Prostate gland (tissue), 2 donors: ENCODE data around the gene CNNM1. TPM values are rescaled to one million over a fixed set of nuclear protein-coding genes. Genes with fewer than 3 reads are reported as not detected.

Experiments
- DNase-seq: peaks from one replicate; pipeline ENCODE4 v3.0.0-alpha.2; 2019; ENCODE audit warnings: low spot score
- H3K27ac ChIP-seq, 2 donors: fragments of 200-600 bp; sonication (generic); 2 replicates each; pipeline ENCODE4 v1.5.1; 2017 to 2019
- H3K27me3 ChIP-seq: fragments of 200-600 bp; sonication (generic); replicated peaks from 2 replicates; pipeline ENCODE4 v1.5.1; 2019; ENCODE audit not compliant: insufficient read depth
- H3K36me3 ChIP-seq, 2 donors: fragments of 200-600 bp; sonication (generic); 1 replicate in 1 of 2; 2 replicates in 1 of 2; pipeline versions ENCODE4 v1.5.1 to v1.8.1; 2017 to 2019
- H3K4me1 ChIP-seq: fragments of 200-600 bp; sonication (generic); replicated peaks from 2 replicates; pipeline ENCODE4 v1.5.1; 2019
- H3K4me3 ChIP-seq, 2 donors: fragments of 200-600 bp; sonication (generic); 2 replicates each; pipeline ENCODE4 v1.5.1; 2017 to 2019
- H3K9me3 ChIP-seq: fragments of 200-600 bp; sonication (generic); 2 replicates; pipeline ENCODE4 v1.5.1; 2017
- POLR2A ChIP-seq: fragments of 450-650 bp; IDR thresholded peaks from one replicate; pipeline ENCODE4 v1.6.1; 2016; ENCODE audit warnings: antibody characterized with exemption, mild to moderate bottlenecking
- POLR2AphosphoS5 ChIP-seq: sonication (generic); formaldehyde crosslinking; IDR thresholded peaks from one replicate; pipeline ENCODE4 v1.6.1; 2017; ENCODE audit warnings: antibody characterized with exemption
- WGBS: methylation state at CpG from one replicate; pipeline ENCODE4 v1.1.5; 2018; 5-methylcytosine and 5-hydroxymethylcytosine counted together
- intact Hi-C: fragments of 100-400 bp; cut with DNase I; formaldehyde crosslinking; loops from one replicate; pipeline ENCODE4 v1.14.2; 2022
- total RNA-seq, 2 donors: library from RNA; depleted of rRNA; stranded (reverse); fragments of >200 nt; gene quantifications; one replicate each; pipeline ENCODE4 v1.1.0, GENCODE V29; 2016
- TF ChIP-seq, protein P1 (sequence below), 4 experiments: fragments of 200-600 bp in 2 of 4; fragments of 450-650 bp in 2 of 4; sonication (generic) in 2 of 4; IDR thresholded peaks; 1 replicate in 3 of 4; 2 replicates in 1 of 4; pipeline ENCODE4 v1.5.1; 2016 to 2019; ENCODE audit warnings: antibody characterized with exemption in 4 of 4, mild to moderate bottlenecking in 2 of 4, moderate library complexity in 2 of 4

The CNNM1 gene
- total RNA-seq, 2 donors from 2014 or later, result 4.2 to 36.1 TPM

DNA sequence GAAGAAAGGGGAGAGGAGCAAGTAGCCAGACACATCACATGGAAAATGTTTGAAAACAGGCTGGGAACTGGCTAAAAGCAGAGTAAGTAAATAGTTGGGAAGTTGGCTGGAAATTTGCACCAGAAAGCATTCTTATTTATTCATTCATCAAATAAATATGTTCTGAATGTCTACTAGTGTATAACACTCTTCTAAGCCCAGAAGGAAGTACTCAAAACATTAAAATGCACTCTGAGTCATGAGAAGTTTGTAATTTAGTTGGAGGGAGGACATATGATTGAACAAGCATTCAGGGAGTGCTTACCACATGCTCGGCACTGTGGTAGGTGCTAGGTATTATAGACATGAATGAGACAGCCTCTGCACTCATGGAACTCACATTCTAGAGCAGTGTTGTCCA, 37.0 kb upstream of the CNNM1 start:
- WGBS, result 38% methylated on average over 1 of the region's 1 CpG
- Histone ChIP-seq H3K4me3 (no peak overlapping the region), H3K4me1 (no peaks in the 10 kb centered on the region), H3K27ac (peak overlapping the region in 1 of 2 donors; percentile 21), H3K36me3 (no peaks in the 10 kb centered on the region), H3K9me3 (no peaks in the 10 kb centered on the region), H3K27me3 (no peaks in the 10 kb centered on the region)
- no peak for TF ChIP-seq POLR2AphosphoS5
- no peak for TF ChIP-seq POLR2A
- TF ChIP-seq, protein P1, sequence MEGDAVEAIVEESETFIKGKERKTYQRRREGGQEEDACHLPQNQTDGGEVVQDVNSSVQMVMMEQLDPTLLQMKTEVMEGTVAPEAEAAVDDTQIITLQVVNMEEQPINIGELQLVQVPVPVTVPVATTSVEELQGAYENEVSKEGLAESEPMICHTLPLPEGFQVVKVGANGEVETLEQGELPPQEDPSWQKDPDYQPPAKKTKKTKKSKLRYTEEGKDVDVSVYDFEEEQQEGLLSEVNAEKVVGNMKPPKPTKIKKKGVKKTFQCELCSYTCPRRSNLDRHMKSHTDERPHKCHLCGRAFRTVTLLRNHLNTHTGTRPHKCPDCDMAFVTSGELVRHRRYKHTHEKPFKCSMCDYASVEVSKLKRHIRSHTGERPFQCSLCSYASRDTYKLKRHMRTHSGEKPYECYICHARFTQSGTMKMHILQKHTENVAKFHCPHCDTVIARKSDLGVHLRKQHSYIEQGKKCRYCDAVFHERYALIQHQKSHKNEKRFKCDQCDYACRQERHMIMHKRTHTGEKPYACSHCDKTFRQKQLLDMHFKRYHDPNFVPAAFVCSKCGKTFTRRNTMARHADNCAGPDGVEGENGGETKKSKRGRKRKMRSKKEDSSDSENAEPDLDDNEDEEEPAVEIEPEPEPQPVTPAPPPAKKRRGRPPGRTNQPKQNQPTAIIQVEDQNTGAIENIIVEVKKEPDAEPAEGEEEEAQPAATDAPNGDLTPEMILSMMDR (IDR thresholded peaks at IDR 0.05), result no peak
- DNase-seq, result no peak
- intact Hi-C loops, result no loop called here

DNA sequence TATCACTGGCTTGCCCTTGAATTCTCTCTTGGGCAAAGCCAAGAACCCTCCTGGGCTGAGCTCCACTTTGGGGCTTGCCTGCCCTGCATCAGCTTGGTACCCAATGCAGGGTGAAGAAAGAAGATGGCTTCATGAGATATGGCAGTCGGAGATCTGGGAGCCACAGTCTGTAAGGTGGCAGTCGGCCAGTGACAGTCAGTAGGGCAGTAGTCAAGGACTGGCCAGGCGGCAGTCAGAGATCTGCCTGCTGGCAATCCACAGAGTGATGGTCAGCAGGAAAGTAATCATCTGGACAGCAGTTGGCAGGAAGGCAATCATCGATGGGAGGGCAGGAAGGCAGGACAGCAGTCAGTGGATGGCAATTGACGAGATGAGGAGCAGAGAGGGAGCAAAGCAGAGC, 32.6 kb upstream of the CNNM1 start:
- H3K36me3 ChIP-seq, result no peaks in the 10 kb centered on the region
- H3K9me3 ChIP-seq, result no peaks in the 10 kb centered on the region
- no peak for DNase-seq
- no peaks in the 10 kb centered on the region for H3K27me3 ChIP-seq
- H3K4me1 ChIP-seq, result no peaks in the 10 kb centered on the region
- no peak overlapping the region for H3K4me3 ChIP-seq
- no peak overlapping the region for H3K27ac ChIP-seq
- no peak for TF ChIP-seq POLR2AphosphoS5
- TF ChIP-seq, protein P1 (IDR thresholded peaks at IDR 0.05), result no peak
- TF ChIP-seq POLR2A, result no peak
- intact Hi-C loops, result no loop called here
- 56% methylated on average over 5 of the region's 5 CpGs for WGBS

DNA sequence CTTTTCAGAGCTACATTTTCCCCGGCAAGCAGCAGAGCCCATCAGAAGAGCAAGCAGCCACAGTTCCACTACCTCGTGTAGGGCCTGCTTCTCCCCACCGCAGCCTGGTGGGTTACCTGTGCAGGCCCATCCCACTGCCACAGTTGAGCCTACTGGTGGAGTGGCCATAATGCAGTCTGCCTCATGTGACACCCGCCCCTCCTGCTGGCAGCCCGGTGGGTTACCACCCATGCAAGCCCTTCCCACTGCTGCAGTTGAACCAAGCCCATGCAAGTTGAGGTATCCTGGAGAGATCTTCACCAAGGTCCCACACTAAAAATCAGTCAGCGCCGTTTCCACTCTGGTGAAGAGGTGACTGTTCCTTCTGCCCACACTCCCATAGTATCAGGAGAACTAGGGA, 32.1 kb upstream of the CNNM1 start:
- H3K4me1 ChIP-seq, result no peaks in the 10 kb centered on the region
- no peaks in the 10 kb centered on the region for H3K27me3 ChIP-seq
- H3K36me3 ChIP-seq, result no peaks in the 10 kb centered on the region
- no peaks in the 10 kb centered on the region for H3K9me3 ChIP-seq
- intact Hi-C loops, result no loop called here
- DNase-seq, result no peak
- 93% methylated on average over 5 of the region's 7 CpGs for WGBS
- H3K4me3 ChIP-seq, result no peak overlapping the region
- TF ChIP-seq, protein P1 (IDR thresholded peaks at IDR 0.05), result no peak
- TF ChIP-seq POLR2AphosphoS5, result no peak
- TF ChIP-seq POLR2A, result no peak
- H3K27ac ChIP-seq, result no peak overlapping the region

DNA sequence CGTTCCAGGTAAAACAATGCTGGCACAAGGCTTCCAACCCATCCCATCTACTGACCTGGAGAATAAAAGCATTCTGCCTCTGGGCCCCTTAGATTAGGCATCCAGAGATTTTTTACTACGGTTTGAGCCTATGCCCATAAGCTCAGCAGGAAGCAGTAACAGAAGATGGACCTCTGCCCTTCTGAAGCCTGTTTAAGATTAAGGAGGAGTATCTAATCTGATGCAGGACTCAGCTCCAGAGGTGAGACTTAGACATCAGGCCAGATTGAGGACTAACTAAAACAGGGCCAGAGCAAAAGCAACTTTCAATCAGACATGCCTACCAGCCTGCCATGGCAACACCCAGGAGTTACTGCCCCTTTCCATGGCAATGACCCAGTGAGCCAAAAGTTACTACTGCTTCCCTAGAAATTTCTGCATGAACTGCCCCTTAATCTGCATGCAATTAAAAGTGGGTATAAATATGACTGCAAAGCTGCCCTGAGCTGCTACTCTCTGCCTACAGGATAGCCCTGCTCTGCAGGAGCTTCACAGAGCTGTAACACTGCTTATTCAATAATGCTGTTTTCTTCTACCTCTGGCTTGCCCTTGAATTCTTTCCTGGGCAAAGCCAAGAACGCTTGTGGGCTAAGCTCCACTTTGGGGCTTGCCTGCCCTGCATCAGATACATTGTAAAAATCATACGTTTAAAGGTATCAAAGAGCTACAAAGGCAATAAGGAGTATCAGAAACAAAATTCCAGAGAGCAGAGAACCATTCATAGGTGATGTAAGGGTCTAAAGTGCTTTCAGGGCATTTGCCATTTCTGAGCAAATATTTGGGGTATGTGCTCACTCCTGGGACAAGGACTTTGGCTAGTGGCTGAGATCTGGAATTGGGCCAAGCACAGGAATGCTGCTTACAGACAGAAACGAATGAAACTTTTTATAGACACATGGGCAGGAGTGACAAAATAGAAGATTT, 25.0 kb upstream of the CNNM1 start:
- Histone ChIP-seq H3K9me3 (no peaks in the 10 kb centered on the region), H3K27me3 (no peaks in the 10 kb centered on the region), H3K27ac (no peak overlapping the region), H3K4me3 (no peak overlapping the region), H3K4me1 (peaks cover 4% of the 10 kb centered on the region), H3K36me3 (no peaks in the 10 kb centered on the region)
- peak; percentile 51 for DNase-seq
- intact Hi-C loops, result no loop called here
- TF ChIP-seq POLR2A, result no peak
- TF ChIP-seq, protein P1 (IDR thresholded peaks at IDR 0.05), result no peak
- TF ChIP-seq POLR2AphosphoS5, result no peak
- 14% methylated on average over 5 of the region's 5 CpGs for WGBS

DNA sequence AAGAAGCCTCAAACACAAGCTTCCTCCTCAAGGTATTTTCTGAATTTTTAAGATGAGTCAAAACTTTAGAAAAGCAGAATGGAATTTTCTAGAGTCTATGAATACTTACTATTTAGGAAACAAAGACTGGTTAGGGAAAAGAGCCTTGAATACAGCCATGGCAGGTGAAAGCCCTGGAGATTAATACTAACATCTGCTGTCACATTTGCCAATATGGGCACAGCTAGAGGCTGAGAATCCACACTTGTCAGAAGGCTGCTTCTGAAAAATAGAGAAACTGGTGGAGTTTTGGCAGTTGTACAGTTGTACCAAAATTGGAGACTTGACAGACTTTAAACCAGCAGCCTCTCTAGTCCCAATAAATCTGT, 24.3 kb upstream of the CNNM1 start:
- H3K4me1 ChIP-seq, result peaks cover 4% of the 10 kb centered on the region
- no peak overlapping the region for H3K4me3 ChIP-seq
- H3K27ac ChIP-seq, result no peak overlapping the region
- DNase-seq, result no peak
- no peaks in the 10 kb centered on the region for H3K36me3 ChIP-seq
- no peaks in the 10 kb centered on the region for H3K9me3 ChIP-seq
- intact Hi-C loops, result no loop called here
- H3K27me3 ChIP-seq, result no peaks in the 10 kb centered on the region
- TF ChIP-seq POLR2AphosphoS5 (no peak), POLR2A (no peak)
- TF ChIP-seq, protein P1 (IDR thresholded peaks at IDR 0.05), result no peak
